Activated CD4-positive, CD25-positive, alpha-beta regulatory T cell (primary cell): Measurements from ENCODE around the gene PLEKHS1.
"Not testable (repeated sequence)": the region's sequence is repeated elsewhere in the genome, so short reads cannot be mapped to it uniquely, and the experiment has no call there.

Experiments used
- DNase-seq, 4 experiments: peaks; one replicate each; lab custom pipeline; 2025; lab: John Stamatoyannopoulos, UW

Gene PLEKHS1

DNA sequence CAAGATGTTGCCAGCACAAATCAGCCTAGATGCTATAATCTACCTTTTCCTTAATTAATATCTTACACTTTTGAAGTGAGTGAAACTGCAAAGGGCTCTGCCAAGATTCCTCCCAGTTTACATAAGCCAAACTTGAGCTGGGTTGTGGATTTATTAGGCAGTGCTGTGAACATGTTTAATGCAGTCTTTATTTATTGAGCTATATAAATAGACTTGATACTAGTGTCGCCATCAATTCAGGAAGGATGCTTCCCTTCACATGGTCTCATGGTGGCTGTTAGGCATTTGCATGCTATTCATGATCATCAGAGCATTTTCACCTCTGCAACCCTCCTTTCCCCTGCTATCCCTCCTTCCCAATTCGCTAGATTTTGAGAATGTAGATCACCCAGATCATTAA lies 40.2 kb downstream of the PLEKHS1 start:
- no peak for DNase-seq

DNA sequence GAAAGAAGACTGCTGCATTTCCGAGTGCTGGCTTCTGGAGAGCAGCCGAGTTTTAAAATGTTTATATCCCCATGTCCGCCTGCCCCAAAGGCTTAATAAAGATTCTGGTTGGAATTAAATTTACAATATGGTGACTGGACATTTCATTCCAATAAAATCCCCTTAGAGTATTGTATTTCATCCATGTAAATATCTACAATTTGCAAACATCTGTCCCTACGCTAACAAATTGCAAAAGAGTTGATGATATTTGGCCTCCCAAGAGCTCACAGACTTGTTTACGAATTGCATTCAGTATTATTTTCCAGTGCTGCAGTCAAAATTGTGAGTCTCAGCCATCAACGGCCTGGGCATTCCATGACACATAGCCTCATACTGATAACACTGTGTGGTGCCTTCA lies 50.1 kb downstream of the PLEKHS1 start:
- no peak for DNase-seq

DNA sequence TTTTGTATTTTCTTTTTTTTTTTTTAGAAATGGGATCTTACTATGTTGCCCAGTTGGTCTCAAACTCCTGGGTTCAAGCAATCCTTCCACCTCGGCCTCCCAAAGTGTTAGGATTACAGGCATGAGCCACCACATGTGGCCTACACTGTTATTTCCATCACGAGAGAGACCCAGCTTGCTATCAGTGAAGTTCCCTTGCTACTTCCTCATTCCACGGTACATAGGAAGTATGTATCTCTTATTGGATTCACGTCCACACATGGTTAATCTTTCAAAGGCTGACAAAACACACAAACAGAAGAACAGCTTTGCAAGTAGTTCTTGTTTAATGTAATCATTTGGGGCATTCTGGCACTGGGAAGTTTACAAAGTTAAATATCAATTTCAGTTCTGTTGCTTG lies 51.5 kb downstream of the PLEKHS1 start:
- no peak for DNase-seq

DNA sequence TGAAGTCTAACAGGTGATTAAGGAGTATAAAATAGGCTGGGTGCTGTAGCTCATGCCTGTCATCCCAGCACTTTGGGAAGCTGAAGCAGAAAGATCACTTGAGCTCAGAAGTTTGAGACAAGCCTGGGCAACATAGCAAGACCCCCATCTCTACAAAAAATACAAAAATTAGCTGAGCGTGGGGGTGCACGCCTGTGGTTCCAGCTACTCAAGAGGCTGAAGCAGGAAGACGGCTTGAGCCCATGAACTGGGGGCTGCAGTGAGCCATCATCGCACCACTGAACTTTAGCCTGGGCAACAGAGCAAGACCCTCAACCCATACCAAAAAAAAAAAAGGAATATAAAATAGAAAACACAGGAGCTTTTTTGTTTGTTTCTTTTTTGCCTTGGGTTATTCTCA lies 55.0 kb downstream of the PLEKHS1 start:
- no peak for DNase-seq

DNA sequence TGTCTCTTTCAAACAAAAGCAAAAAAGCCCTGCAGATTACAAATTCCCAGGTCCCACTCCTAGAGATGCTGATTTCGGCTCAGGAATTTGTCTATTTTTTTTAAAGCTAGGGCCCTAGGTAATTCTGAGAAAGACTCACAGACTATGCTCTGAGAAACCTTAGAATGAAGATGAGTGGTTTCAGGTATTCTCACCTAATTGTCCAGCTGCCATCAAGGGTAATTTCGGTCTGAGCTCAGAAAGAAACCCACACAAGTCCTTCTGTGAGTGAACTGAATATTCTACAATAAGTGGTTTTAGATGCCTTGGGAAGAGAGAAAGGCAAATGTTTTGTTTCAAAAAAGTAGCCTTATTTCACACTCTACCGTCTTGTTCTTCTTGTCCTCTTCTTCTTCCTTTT lies 56.7 kb downstream of the PLEKHS1 start:
- no peak for DNase-seq

DNA sequence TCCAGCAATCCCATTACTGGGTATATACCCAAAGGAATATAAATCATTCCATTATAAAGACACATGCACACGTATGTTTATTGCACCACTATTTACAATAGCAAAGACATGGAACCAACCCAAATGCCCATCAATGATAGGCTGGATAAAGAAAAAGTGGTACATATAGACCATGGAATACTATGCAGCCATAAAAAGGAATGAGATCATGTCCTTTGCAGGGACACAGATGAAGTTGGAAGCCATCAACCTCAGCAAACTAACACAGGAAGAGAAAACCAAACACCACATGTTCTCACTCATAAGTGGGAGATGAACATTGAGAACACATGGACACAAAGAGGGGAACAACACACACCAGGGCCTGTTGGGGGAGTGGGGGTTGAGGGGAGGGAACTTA lies 63.2 kb downstream of the PLEKHS1 start:
- DNase-seq: not testable (repeated sequence)

DNA sequence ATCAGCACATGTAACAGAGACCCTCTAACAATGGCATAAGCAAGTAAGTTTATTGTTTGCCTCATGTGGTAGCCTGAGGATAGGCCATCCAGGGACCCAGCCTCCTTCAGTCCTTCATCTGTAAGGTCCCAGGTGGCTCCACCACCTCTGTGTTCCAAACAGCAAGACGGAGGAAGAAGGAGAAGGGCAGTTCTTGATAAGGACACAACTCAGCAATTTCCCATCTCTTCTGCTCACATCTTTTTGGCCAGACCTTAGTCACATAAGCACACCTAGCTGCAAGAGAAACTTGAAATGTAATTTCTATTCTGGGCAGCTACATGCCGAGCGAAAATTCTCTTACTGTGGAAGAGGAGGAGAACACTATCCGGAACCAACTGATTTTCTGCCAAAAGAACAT lies 68.5 kb downstream of the PLEKHS1 start:
- DNase-seq: no peak

DNA sequence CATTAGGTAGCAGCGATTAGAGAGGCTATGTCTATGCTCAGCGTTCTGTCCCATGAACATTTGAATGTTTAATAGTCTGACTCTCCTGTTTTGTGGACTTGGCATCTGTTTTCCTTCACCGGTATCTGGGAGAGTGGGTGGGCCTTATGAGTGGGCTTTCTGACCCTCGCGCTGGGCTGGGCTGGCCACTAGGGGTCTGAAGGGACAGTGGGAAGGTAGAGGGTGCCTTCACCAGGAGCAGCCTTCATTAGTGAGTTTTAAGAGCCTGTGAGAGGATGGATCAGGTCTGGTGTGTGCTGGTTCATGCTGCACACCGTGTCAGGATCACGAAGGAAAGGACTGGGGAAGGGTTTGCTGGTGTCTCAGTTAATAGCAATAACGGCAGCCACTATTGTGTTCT lies 69.0 kb downstream of the PLEKHS1 start:
- DNase-seq: no peak

DNA sequence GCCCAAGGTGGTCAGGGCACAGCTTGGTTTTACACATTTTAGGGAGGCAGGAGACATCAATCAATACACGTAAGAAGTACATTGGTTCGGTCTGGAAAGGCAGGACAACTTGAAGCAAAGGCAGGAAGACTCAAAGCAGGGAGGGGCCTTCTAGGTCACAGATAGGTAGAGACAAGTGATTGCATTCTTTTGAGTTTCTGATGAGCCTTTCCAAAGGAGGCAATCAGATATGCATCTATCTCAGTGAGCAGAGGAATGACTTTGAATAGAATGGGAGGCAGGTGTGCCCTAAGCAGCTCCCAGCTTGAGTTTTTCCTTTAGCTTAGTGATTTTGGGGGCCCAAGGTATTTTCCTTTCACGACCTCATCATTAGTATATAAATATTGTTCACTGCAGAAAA lies 69.8 kb downstream of the PLEKHS1 start:
- DNase-seq: not testable (repeated sequence)

DNA sequence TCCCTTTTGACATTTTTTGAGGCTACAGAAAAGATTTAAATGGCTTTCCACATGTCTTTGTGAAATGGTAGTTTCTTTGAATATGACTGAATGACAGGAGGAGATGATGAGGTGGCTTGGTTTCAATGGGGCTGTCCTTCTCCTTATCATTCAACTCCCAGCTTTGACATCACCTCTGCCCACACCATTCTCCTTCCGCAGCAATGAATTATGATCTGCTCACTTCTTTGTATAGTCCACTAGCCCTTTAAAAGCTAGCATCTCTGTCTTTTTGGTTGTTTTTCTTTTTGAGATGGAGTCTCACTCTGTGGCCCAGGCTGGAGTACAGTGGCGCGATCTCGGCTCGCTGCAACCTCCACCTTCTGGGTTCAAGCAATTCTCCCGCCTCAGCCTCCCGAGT lies 70.7 kb downstream of the PLEKHS1 start:
- DNase-seq: no peak

DNA sequence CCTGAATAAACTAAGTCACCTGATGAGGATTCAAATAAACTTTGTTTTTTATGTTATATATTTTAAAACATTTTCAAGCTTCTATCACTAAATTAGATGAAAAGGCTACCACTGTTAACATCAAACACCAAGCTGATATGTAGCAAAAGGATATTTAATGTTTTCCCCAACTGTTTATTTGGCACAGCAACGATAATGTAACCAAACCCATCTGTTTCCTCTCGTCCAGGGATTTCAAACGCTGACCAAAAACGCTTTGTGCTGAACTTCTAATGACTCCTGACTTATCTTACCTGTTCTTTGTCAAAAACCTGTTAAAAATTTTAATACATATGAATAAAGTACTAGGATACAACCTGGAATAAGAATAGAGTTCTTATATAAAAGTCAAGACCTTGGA lies 71.9 kb downstream of the PLEKHS1 start:
- no peak for DNase-seq

DNA sequence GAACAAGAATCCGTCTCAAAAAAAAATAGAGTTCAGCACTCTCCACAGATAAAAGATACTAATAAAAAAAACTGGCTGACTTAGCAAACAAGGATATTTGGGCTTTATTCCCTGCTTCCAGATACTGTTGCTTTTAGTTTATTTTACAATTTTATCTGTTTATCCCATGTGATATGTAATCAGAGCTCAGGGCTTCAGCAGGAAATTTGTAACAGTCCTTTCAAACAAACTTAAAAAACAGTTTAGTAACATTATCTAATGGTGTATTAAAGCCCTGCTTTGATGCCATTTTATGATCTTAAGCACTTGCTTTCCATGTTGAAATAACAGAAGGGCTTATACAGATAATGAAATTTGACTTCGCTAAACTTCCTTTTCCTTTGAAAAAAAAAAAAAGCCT lies 74.3 kb downstream of the PLEKHS1 start:
- DNase-seq: no peak

DNA sequence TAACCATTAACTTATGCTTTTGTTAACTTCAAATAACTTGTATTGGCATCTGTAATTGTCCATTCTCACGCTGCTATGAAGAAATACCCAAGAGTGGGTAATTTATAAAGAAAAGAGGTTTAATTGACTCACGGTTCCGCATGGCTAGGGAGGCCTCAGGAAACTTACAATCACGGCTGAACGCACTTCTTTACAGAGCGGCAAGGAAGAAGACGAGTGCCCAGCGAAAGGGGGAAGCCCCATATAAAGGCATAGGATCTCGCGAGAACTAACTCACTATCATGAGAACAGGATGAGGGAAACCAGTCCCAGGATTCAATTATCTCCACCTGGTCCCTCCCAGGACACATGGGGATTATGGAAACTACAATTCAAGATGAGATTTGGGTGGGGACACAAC lies 77.1 kb downstream of the PLEKHS1 start:
- not testable (repeated sequence) for DNase-seq
